ENCODE results near the gene CUL3.

DNA sequence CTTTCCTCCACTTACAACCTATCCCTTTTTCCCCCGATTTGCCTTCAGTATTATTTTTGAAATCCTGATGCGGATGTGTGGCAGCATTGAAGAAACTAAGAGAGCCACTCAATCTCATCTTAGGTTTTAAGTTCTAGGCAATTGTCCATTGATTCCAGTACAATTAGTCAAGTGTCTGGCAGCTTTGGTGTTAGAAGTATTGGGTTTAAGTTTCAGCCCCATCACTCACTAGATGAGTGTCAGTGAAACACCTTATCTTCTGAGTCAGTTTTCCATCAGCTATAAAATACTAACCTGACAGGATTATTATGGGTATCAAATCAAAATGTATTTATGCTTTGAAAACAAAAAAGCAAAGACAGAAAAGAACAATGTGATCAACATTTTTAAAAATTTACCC, 16.8 kb upstream of the CUL3 start:
- TF ChIP-seq ZNF780A (CRISPR knock-in tag; IDR thresholded peaks at IDR 0.05) = no peak
- TF ChIP-seq FOXO1 (CRISPR knock-in tag; IDR thresholded peaks at IDR 0.05) = no peak
- TF ChIP-seq, protein P1, sequence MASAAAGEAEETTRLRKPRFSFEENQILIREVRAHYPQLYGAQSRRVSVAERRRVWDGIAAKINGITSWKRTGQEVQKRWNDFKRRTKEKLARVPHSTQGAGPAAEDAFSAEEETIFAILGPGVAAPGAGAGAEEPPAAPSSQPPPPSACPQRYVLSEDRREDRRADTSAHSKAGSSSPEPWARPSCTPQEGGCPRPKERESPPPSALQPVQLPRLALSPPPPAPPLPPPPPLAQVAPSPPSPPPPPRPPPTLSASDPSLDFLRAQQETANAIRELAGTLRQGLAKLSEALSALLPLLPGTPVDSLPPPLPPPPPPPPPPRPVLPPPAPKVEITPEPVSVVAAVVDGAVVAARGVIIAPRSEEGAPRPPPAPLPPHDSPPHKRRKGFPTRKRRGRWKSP (CRISPR knock-in tag; IDR thresholded peaks at IDR 0.05) = no peak
- TF ChIP-seq JUN (CRISPR knock-in tag; IDR thresholded peaks at IDR 0.05) = no peak
- TF ChIP-seq ZNF230 (CRISPR knock-in tag; IDR thresholded peaks at IDR 0.05) = no peak
- TF ChIP-seq, protein P2, sequence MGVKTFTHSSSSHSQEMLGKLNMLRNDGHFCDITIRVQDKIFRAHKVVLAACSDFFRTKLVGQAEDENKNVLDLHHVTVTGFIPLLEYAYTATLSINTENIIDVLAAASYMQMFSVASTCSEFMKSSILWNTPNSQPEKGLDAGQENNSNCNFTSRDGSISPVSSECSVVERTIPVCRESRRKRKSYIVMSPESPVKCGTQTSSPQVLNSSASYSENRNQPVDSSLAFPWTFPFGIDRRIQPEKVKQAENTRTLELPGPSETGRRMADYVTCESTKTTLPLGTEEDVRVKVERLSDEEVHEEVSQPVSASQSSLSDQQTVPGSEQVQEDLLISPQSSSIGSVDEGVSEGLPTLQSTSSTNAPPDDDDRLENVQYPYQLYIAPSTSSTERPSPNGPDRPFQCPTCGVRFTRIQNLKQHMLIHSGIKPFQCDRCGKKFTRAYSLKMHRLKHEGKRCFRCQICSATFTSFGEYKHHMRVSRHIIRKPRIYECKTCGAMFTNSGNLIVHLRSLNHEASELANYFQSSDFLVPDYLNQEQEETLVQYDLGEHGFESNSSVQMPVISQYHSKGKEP (CRISPR knock-in tag; IDR thresholded peaks at IDR 0.05) = no peak
- TF ChIP-seq BHLHE40 (IDR thresholded peaks at IDR 0.05; ENCODE audit: low read length) = no peak
- TF ChIP-seq PHB2 (IDR thresholded peaks at IDR 0.05; ENCODE audit: partially characterized antibody) = no peak
- no peak for TF ChIP-seq PHF5A (CRISPR knock-in tag; IDR thresholded peaks at IDR 0.05; ENCODE audit: low read depth, unreplicated experiment)
- no peak for TF ChIP-seq POLR2A (IDR thresholded peaks at IDR 0.05; ENCODE audit: insufficient read depth in 1 of 2, low read depth in 2 of 2, low read length in 2 of 2)
- no peak for TF ChIP-seq BRCA1 (CRISPR knock-in tag; IDR thresholded peaks at IDR 0.05)
